Vagina (tissue), 2 donors: Measurements from ENCODE around the gene ZFPL1.

Source experiments
- CTCF ChIP-seq, 3 experiments: fragments of 450-650 bp in 2 of 3; fragments of 200-600 bp in 1 of 3; sonication (generic) in 1 of 3; IDR thresholded peaks; one replicate each; pipeline ENCODE4 v1.5.1; 2017 to 2019; ENCODE audit warnings: antibody characterized with exemption in 3 of 3, mild to moderate bottlenecking in 2 of 3, moderate library complexity in 2 of 3
- POLR2A ChIP-seq, 2 donors: fragments of 450-650 bp; IDR thresholded peaks; one replicate each; pipeline ENCODE4 v1.6.1; 2017; ENCODE audit warnings: antibody characterized with exemption in 2 of 2, mild to moderate bottlenecking in 2 of 2, moderate library complexity in 2 of 2
- POLR2AphosphoS5 ChIP-seq, 2 donors: sonication (generic); formaldehyde crosslinking; IDR thresholded peaks; one replicate each; pipeline ENCODE4 v1.9.0; 2017; ENCODE audit warnings: antibody characterized with exemption in 2 of 2, mild to moderate bottlenecking in 2 of 2, low read depth in 1 of 2; ENCODE audit not compliant: insufficient read depth in 1 of 2

- TF ChIP-seq CTCF (IDR thresholded peaks at IDR 0.05) (no peak), POLR2A (IDR thresholded peaks at IDR 0.05) (no peak), POLR2AphosphoS5 (IDR thresholded peaks at IDR 0.05; ENCODE audit: insufficient read depth in 1 of 2, low read depth in 1 of 2) (no peak)
These were observed 47.1 kb upstream of the ZFPL1 start for GRCh38 chr11:65036931-65037330.
